GM19395 (cell line): ENCODE data around the gene RGS11.

Source experiments
- ATAC-seq: cut with Tn5 transposase; IDR thresholded peaks from one replicate; pipeline ENCODE4 v1.9.1; 2021; ENCODE audit warnings: mild to moderate bottlenecking, moderate library complexity; ENCODE audit not compliant: unreplicated experiment

RGS11 gene

DNA sequence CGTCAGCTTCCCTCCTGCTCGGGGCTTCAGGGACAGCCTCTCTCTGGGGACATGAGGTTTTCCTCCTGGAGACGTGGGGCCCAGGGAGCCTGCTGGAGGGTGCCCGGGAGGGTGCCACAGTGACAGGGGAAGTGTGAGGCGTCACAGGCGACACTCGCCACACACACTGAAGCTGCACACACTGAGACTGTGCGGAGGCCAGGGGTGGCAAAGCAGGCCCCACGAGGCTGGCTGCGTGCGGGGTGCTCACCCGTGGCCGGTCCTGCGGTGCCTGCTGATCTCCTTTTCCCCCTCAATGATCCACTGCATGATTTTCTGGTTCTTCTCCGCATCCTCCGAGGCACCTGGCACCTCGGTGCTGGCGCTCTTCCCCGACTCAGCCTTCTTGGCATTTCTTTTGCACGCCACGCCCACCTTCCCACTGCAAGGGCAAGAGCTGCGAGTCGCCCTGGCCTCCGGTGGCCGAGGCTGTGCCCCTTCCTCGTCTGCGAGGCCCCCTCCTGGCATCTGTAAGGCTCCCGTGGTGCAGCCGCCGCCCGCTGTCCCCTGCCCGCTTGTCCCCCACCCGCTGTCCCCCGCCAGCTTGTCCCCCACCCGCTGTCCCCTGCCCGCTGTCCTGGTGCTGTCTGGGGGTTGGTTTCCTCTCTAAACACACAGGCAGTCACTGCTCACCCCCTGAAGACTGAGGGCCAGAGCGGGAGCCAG, 21.2 kb upstream of the RGS11 start:
- no peak for ATAC-seq

DNA sequence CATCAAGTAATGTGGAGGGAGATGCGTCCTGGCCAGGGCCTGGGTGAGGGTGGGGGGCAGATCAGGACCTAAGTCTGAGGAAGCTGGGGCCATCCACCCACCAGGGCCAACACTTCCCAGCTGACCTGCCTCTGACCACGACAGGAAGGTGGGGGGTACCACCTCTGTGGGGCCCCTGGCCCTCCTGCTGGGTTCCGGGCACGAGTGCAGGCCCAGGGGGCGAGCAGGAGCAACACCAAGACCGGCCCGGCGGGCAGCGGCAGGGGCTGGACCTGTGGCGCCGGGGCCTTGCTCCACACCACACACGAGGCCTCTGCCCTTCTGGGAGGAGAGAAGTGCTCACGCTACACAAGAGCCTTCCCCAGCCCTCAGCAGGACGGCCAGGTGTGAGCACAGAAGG, 20.5 kb upstream of the RGS11 start:
- ATAC-seq = no peak

DNA sequence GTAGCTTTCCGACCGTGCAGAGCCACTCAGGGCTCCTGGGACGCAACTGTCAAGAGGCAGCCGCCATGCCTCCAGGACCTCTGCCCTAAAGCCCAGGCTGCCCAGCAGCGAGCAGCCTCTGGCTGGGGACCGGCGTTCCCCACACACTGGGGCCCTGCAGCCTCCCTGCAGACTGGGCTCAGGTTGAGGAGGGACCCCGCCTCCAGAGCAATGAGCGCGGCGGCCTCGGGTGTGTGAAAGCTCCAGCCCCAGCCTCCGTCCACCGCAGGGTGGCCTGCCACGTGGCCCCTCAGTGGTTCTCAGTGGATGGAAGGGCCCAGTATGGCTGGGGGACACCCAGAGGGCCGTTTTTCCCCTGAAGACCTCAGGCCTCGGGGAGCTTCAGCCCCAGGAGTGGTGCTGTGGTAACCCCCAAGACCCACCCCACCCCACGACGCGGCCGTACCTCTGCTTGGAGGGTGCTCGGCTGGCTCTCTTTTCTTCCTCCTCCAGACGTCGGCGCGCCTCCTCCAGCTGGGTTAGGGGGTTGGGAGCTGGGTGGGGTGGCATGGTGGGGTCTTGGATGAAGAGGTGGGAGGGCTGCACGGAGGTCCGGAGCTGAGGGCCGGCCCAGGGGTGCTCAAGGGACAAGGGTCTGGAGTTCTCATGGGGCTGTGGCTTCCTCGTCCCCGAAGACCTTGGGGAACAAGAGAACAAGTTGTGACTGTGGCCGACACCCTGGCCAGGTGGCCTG, 17.5 kb upstream of the RGS11 start:
- no peak for ATAC-seq

- no peak for ATAC-seq
Observed at GRCh38 chr16:291539-291938, 15.8 kb upstream of the RGS11 start.

- ATAC-seq = no peak
Observed at GRCh38 chr16:290681-291405, 15.1 kb upstream of the RGS11 start.

DNA sequence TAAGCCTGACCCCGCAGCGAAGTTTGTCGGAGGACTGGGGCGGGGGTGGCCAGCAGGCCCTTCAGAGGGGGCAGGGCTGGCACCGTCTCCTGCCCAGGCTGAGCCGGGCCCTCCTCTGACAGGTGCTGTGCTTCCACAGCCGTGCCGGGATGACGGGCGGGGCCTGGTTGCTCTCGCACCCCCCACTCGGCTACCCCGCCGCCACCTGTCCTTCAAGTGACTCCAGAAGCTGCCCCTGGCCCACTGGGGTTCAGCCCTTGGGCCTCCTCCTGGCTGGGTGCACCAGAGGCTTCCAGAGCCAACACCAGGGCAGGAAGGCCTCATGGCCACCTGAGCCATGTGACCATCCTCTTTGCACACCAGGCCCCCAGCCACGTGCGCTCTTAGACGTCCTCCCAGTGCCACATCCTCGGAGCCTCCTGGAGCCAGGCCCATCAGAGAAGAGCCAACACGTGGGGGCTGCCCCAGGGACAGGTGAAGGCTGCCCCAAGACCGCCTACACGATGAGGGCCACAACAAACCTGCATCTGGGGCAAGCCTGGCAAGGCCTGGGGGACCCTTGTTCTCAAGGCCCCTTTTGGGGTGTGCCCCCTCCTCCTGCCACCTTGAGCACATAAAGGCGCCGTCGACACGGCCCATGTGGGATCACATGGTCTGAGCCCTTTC, 14.4 kb upstream of the RGS11 start:
- ATAC-seq = no peak

DNA sequence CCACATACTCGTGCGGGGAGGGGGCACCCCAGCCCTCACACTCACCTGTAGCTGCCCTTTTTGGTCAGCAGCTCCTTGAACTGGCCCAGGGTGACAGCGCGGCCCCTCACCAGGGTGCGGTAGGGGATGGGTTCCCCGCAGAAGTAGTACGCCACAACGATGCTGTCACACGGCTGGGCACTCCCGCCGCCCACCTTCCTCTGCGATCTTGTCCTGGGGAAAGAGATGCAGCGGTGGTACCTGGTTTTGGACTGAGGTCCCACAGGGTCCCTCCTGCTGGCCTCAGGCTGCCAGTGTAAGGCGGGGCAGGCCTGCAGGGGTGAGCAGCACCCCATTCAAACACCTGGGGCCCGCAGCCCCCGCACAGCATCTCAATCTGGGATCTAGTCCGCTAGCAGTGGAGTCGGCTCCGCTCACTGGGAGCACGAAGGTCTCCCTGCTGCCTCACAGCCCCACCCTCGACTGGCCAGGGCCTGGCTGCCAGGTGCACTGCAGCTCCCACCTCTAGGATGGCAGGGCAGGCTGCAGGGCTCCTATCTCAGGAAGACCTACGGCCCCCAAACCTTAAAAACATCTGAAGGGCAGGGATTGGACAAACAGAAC, 13.8 kb upstream of the RGS11 start:
- no peak for ATAC-seq

DNA sequence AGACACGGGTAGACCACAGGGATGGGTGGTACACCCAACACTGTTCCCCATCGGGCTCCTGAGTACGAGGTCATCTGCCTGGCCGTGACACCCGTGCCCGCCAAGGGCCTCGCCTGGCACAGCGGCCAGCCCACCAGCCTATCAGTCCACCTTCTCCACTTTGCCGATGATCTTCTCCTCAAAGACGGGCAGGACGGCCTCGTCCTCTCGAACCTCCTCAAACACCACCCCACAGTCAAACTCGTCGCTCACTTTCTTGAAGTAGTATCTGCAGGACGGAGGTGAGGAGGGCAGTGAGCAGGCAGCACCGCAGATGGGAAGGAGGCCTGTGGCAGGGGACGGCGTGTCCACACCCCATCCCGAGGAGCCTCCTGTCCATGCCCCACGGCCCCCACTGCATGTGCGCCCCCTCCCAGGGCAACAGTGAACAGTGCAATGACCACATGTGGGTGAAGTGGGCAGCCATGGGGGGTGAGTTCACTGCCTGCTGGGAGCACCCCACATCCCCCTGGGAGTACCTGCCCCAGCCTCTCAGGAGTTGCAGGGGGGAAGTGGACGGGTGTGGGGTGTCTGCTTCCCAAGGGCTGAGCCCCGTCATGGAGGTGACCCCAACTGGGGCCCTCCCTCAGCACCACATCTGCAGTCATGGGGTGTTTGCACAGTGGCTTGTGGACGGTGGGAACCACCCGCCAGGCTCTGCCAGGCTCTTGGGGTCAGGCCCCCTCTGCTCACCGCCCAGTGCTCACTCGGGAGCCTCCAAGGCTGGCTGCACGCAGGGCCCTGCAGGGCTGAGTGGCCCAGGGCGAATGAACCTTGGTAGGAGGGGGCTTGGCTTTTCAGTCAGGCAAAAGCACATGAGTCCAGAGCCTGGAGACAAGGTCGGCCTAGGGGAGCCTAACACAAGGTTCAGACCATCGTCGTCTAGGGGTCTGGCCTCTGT, 12.5 kb upstream of the RGS11 start:
- no peak for ATAC-seq

DNA sequence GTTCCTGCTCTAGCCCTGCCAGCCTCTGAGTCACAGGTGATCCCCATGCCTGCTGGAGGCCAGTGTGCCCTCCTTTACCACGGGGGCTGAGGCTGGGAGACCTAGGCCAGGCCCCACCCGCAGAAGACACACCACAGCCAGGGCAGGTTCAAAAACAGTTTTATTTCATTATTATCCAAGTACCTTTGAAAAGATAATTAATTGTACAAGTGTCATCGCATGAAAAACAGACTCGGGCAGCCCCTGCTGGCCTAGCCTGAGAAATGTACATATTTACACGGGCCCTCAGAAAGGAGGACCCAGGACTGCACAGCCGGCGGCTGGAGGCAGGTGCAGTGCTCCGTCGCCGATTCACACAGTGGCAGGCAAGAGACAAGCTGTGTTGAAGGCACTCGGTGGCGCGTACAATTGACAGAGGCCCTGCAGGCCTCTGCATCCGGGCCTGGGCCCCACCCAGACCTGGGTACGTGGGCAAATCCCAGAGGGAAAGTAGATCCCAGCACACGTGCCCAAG, 11.6 kb upstream of the RGS11 start:
- no peak for ATAC-seq

GRCh38 chr16:286491-287297, 10.9 kb upstream of the RGS11 start:
- ATAC-seq = no peak

GRCh38 chr16:285146-286055, 9.7 kb upstream of the RGS11 start:
- ATAC-seq = no peak

GRCh38 chr16:284204-285120, 8.7 kb upstream of the RGS11 start:
- no peak for ATAC-seq

DNA sequence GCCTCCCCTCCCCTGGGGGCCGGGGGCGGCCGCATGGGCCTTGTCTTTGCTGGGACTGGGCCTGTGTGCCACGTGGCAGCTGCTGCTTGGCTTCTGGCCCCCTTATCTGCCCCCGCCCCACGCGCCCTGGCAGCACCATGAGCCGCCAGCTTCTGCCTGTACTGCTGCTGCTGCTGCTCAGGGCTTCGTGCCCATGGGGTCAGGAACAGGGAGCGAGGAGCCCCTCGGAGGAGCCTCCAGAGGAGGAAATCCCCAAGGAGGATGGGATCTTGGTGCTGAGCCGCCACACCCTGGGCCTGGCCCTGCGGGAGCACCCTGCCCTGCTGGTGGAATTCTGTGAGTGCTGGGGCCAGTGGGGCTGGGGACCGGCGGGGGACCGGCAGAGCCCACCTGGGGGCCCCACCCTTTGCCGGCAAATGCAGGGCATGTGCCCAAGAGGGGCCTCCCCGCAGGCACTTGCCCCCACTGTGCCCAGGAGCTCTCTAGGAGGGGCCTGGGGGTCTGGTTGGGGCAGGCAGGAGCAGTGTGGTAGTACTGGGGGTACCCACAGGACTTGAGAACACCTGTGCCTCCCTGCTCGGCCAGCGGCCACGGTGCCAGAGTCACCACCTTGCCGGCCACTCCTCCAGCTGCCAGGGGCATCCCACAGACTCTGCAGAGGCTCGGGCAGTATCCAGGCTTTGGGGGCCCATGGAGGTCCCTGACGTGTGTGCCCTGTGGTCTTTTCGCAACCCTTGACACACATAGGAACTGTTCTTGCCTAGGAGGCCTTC, 7.5 kb upstream of the RGS11 start, which contains the start of gene PDIA2:
TSS of gene PDIA2 (plus strand) at position 132 of the 773 bp plus-strand sequence. CDS start at position 138, 6 bp downstream.
- no peak for ATAC-seq

GRCh38 chr16:282491-282890, 6.7 kb upstream of the RGS11 start:
- ATAC-seq = no peak

DNA sequence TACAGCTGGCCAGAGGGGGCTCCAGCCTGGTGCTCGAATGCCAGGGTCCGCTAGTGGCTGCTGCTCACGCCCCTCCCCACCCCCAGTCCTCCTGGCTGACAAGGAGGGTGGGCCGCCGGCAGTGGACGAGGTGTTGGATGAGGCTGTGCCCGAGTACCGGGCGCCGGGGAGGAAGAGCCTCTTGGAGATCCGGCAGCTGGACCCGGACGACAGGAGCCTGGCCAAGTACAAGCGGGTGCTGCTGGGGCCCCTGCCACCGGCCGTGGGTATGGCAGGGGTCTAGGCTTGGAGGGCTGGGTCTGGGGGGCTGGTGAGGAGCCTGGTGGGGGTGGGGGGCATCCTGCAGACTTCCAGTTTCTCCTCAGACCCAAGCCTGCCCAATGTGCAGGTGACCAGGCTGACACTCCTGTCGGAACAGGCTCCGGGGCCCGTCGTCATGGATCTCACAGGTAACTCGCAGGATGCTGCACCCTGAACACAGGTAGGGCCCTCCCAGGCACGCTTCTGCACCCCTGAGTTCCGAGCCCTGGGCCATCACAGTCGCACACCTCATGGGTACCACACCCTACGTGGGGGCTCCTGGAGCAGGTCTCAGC, 6.0 kb upstream of the RGS11 start:
- ATAC-seq = no peak
